HG03095 (cell line): ENCODE results near the gene SAMD15.
"Not testable (repeated sequence)": the region's sequence is repeated elsewhere in the genome, so short reads cannot be mapped to it uniquely, and the experiment has no call there.

Experiments used
- ATAC-seq: cut with Tn5 transposase; IDR thresholded peaks from one replicate; pipeline ENCODE4 v1.9.1; 2021; ENCODE audit warnings: moderate library complexity; ENCODE audit not compliant: unreplicated experiment

SAMD15 gene

GRCh38 chr14:77375164-77375950 lies 1.8 kb upstream of the SAMD15 start:
- no peak for ATAC-seq

GRCh38 chr14:77375973-77376770 lies 1.0 kb upstream of the SAMD15 start:
- peak; percentile 9 for ATAC-seq

GRCh38 chr14:77377502-77377844 lies 294 bp downstream of the SAMD15 start:
- ATAC-seq: no peak

GRCh38 chr14:77378701-77379100 lies 1.5 kb downstream of the SAMD15 start:
- ATAC-seq: no peak

- ATAC-seq: no peak
These were observed 13.0 kb downstream of the SAMD15 start for GRCh38 chr14:77390188-77390587.

- no peak for ATAC-seq
These were observed 23.0 kb downstream of the SAMD15 start for GRCh38 chr14:77400216-77400615.

GRCh38 chr14:77403768-77404167 lies 26.6 kb downstream of the SAMD15 start:
- no peak for ATAC-seq

GRCh38 chr14:77406086-77406485 lies 28.9 kb downstream of the SAMD15 start:
- no peak for ATAC-seq

- ATAC-seq: no peak
These were observed 29.5 kb downstream of the SAMD15 start for GRCh38 chr14:77406718-77407117.

- ATAC-seq: no peak
These were observed 30.0 kb downstream of the SAMD15 start for GRCh38 chr14:77407158-77407557.

- no peak for ATAC-seq
These were observed 32.0 kb downstream of the SAMD15 start for GRCh38 chr14:77409131-77409533.

- ATAC-seq: not testable (repeated sequence)
These were observed 38.3 kb downstream of the SAMD15 start for GRCh38 chr14:77415403-77416030.

- not testable (repeated sequence) for ATAC-seq
These were observed 38.9 kb downstream of the SAMD15 start for GRCh38 chr14:77416098-77416497.

- no peak for ATAC-seq
These were observed 39.7 kb downstream of the SAMD15 start for GRCh38 chr14:77416836-77417235.

GRCh38 chr14:77421201-77421600 lies 44.0 kb downstream of the SAMD15 start:
- no peak for ATAC-seq

GRCh38 chr14:77423423-77423822 lies 46.2 kb downstream of the SAMD15 start, which contains the start of gene NOXRED1:
Gene NOXRED1, minus strand, starts transcription at chr14:77423523. Its CDS starts 634 bp downstream, at chr14:77422889.
- ATAC-seq: no peak

- ATAC-seq: no peak
These were observed 47.7 kb downstream of the SAMD15 start for GRCh38 chr14:77424862-77425261.

- no peak for ATAC-seq
These were observed 49.2 kb downstream of the SAMD15 start for GRCh38 chr14:77426396-77426795.

GRCh38 chr14:77436042-77436441 lies 58.9 kb downstream of the SAMD15 start:
- ATAC-seq: no peak

GRCh38 chr14:77438596-77438995 lies 61.4 kb downstream of the SAMD15 start:
- no peak for ATAC-seq

- ATAC-seq: no peak
These were observed 62.7 kb downstream of the SAMD15 start for GRCh38 chr14:77439861-77440260.
